Prostate gland (tissue), 2 donors: ENCODE data around the gene OSBP2.

Experiments
- CTCF ChIP-seq, 4 experiments: fragments of 200-600 bp in 2 of 4; fragments of 450-650 bp in 2 of 4; sonication (generic) in 2 of 4; IDR thresholded peaks; 1 replicate in 3 of 4; 2 replicates in 1 of 4; pipeline ENCODE4 v1.5.1; 2016 to 2019; ENCODE audit warnings: antibody characterized with exemption in 4 of 4, mild to moderate bottlenecking in 2 of 4, moderate library complexity in 2 of 4
- POLR2A ChIP-seq: fragments of 450-650 bp; IDR thresholded peaks from one replicate; pipeline ENCODE4 v1.6.1; 2016; ENCODE audit warnings: antibody characterized with exemption, mild to moderate bottlenecking
- POLR2AphosphoS5 ChIP-seq: sonication (generic); formaldehyde crosslinking; IDR thresholded peaks from one replicate; pipeline ENCODE4 v1.6.1; 2017; ENCODE audit warnings: antibody characterized with exemption

GRCh38 chr22:30767661-30768060 lies 73.0 kb downstream of the OSBP2 start:
- TF ChIP-seq POLR2A, result no peak
- no peak for TF ChIP-seq CTCF (IDR thresholded peaks at IDR 0.05)
- no peak for TF ChIP-seq POLR2AphosphoS5
